Measurements from ENCODE around the gene SPANXN3. TPM values are rescaled to one million over a fixed set of nuclear protein-coding genes. Genes with fewer than 3 reads are reported as not detected.
"Not testable (repeated sequence)": the region's sequence is repeated elsewhere in the genome, so short reads cannot be mapped to it uniquely, and the experiment has no call there.

Gene SPANXN3
- polyA plus RNA-seq (2012; ENCODE audit: insufficient read length, low read depth): not detected

GRCh38 chrX:143517375-143517774 is at the start of gene SPANXN3:
TSS of gene SPANXN3 (minus strand) at chrX:143517475. CDS start at chrX:143517391, 84 bp downstream.
- TF ChIP-seq FOXP2 (optimal IDR thresholded peaks at IDR 0.05; ENCODE audit: borderline replicate concordance, extremely low read depth, extremely low read length, insufficient read depth); POLR2AphosphoS5 (IDR thresholded peaks at IDR 0.05; ENCODE audit: low read depth, low read length); REST (IDR thresholded peaks at IDR 0.05; ENCODE audit: insufficient read depth in 1 of 2, low read depth in 2 of 2, low read length in 2 of 2): not testable (repeated sequence)

- TF ChIP-seq TAF1 (IDR thresholded peaks at IDR 0.05; ENCODE audit: borderline replicate concordance, insufficient read depth, low read length) (no peak), FOXP2 (optimal IDR thresholded peaks at IDR 0.05; ENCODE audit: borderline replicate concordance, extremely low read depth, extremely low read length, insufficient read depth) (no peak), REST (IDR thresholded peaks at IDR 0.05; ENCODE audit: insufficient read depth in 1 of 2, low read depth in 2 of 2, low read length in 2 of 2) (no peak), SIN3A (IDR thresholded peaks at IDR 0.05; ENCODE audit: borderline replicate concordance, insufficient read depth, low read length) (no peak), POLR2AphosphoS5 (IDR thresholded peaks at IDR 0.05; ENCODE audit: low read depth, low read length) (no peak)
These were observed 18.9 kb upstream of the SPANXN3 start for GRCh38 chrX:143536176-143536575.

GRCh38 chrX:143500751-143501150 is 16.5 kb downstream of the SPANXN3 start:
- TF ChIP-seq FOXP2 (optimal IDR thresholded peaks at IDR 0.05; ENCODE audit: borderline replicate concordance, extremely low read depth, extremely low read length, insufficient read depth) (no peak), SIN3A (IDR thresholded peaks at IDR 0.05; ENCODE audit: borderline replicate concordance, insufficient read depth, low read length) (no peak)

- TF ChIP-seq TAF1 (IDR thresholded peaks at IDR 0.05; ENCODE audit: borderline replicate concordance, insufficient read depth, low read length) (no peak), REST (IDR thresholded peaks at IDR 0.05; ENCODE audit: insufficient read depth in 1 of 2, low read depth in 2 of 2, low read length in 2 of 2) (no peak), SIN3A (IDR thresholded peaks at IDR 0.05; ENCODE audit: borderline replicate concordance, insufficient read depth, low read length) (no peak), POLR2AphosphoS5 (IDR thresholded peaks at IDR 0.05; ENCODE audit: low read depth, low read length) (no peak), FOXP2 (optimal IDR thresholded peaks at IDR 0.05; ENCODE audit: borderline replicate concordance, extremely low read depth, extremely low read length, insufficient read depth) (no peak)
These were observed 31.2 kb downstream of the SPANXN3 start for GRCh38 chrX:143486105-143486504.

- TF ChIP-seq SIN3A (IDR thresholded peaks at IDR 0.05; ENCODE audit: borderline replicate concordance, insufficient read depth, low read length) (no peak), TAF1 (IDR thresholded peaks at IDR 0.05; ENCODE audit: borderline replicate concordance, insufficient read depth, low read length) (no peak), FOXP2 (optimal IDR thresholded peaks at IDR 0.05; ENCODE audit: borderline replicate concordance, extremely low read depth, extremely low read length, insufficient read depth) (no peak), POLR2AphosphoS5 (IDR thresholded peaks at IDR 0.05; ENCODE audit: low read depth, low read length) (no peak), REST (IDR thresholded peaks at IDR 0.05; ENCODE audit: insufficient read depth in 1 of 2, low read depth in 2 of 2, low read length in 2 of 2) (no peak)
These were observed 40.5 kb downstream of the SPANXN3 start for GRCh38 chrX:143476751-143477150.
